Epidermal melanocyte (primary cell): ENCODE results near the gene ABLIM3.
"Not testable (repeated sequence)": the region's sequence is repeated elsewhere in the genome, so short reads cannot be mapped to it uniquely, and the experiment has no call there.

Source experiments
- DNase-seq: peaks from one replicate; pipeline ENCODE4 v3.0.0; 2011; ENCODE audit warnings: low spot score; ENCODE audit not compliant: insufficient read length

The ABLIM3 gene

DNA sequence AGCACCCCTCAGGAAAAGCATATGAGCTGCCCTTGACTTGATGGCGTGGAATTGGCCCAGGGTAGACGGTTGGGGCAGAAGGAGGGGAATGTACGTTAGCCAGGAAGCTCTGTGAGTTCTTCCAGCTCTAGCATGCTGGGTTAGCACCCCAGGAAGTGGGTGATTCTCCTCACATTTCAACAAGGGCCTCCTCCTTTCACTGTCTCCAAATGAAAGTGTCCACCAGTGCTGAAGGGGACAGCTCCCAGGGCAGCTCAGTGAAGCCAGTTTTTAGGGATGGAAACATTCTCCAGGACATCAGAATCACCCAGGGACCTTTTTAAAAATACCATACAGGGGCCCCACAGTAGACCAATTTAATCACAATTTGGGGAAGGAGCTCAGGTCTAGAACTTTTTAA lies 113.2 kb downstream of the ABLIM3 start:
- DNase-seq = peak; percentile 33

DNA sequence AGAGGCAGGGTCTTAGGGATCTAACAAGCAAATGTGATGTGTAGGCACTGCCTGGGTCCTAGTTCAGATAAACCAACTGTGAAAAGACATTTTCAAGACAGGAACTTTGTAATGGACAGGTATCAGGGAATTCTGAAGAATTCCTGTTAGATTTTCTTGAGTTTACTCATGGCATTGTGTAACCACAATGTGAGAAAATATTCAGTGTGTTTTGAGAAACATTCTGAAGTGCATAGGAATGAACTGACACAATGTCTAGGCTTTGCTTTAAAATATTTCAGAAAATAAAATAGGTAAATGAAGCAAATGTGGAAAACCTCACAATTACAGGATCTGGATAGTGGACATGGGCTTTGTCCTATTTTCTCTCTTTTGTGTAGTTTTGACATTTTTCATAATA lies 115.2 kb downstream of the ABLIM3 start:
- DNase-seq = no peak

DNA sequence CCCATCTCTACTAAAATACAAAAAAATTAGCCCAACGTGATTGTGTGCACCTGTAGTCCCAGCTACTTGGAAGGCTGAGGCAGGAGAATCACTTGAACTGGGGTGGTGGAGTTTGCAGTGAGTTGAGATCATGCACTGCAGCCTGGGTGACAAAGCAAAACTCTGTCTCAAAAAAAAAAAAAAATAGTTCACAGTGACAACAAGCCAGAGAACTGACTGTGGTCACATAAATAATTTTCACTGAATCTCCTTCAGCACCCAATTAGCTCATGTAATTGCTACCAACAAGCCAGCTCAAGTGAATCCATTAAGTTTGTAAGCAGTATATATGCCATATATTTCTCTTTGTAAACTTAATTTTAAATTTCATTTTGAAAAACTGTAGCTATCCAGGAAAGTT lies 115.8 kb downstream of the ABLIM3 start:
- DNase-seq = no peak

DNA sequence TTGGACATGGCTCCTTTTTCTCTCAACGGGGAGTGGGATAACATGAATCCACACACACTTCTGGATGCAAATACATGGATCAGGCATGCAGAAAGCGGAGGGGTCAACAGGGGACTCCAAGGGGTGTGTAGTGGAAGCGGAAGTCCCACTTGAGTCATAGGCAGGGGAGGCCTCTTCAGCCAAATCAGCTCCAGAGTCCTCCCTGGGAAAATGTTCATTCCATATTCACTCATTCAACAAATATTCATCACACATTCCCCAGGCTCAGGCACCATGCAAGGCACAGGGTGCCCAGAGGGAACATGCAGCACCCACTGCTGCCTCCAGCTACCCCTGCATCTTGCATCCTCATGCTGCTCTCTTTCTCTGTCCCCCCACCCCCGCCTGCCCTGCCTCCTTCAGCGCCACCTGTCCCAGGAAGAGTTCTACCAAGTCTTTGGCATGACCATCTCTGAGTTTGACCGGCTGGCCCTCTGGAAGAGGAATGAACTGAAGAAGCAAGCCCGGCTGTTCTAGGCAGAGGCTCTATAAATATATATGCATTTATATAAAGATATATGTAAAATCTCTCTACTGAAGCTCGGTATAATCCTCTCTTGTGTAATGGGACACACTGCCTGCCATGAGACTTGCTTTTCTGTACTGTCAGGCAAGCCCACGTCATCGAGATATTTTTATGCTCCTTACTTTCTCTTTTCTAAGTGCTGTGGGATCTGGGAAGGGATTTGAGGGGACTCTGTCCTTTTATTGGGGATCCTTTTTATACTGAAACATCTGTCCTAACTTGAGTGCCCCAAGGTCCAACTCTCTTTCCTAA lies 116.8 kb downstream of the ABLIM3 start:
- DNase-seq = no peak

DNA sequence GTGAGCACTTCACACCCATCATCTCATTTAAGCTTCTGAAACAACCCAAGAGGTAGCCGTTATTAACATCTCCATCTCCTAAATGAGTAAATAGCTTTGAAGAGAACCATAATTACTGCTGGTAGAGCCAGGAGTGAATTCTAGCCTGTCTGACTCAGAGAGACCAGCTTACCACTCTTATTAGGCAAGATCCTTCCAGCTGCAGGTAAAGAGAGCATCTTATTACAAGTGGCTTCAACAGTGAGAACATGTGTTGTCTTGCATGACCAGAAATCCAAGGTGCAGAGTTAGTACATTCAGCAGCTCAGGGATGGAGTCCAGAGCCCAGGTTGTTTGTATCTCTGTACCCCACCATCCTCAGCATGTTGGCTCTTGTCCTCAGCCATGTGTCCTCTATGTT lies 119.5 kb downstream of the ABLIM3 start:
- no peak for DNase-seq

- DNase-seq = no peak
These were observed 120.0 kb downstream of the ABLIM3 start for GRCh38 chr5:149261246-149261645.

- DNase-seq = no peak
These were observed 121.0 kb downstream of the ABLIM3 start for GRCh38 chr5:149262315-149262714.

- DNase-seq = no peak
These were observed 123.3 kb downstream of the ABLIM3 start for GRCh38 chr5:149264439-149265067.

DNA sequence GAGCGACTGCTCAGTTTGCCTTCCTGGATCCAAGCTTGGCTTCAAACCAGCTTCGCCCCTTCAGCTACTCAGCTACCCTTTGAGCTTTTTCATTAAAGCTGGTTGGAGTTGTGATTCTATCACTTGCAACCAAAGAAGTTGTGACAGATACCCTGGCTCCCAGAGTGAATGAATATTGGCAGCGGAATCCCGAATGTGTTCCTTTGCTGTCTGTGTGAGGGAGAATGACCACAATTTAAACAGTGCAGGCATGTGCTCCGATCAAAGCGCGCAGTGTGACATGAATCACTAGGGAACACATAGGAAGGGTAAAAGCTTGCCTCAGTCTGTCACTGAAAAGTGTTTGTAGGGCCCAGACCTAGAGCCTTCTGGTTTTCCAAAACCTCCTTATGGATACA lies 123.8 kb downstream of the ABLIM3 start:
- DNase-seq = no peak

DNA sequence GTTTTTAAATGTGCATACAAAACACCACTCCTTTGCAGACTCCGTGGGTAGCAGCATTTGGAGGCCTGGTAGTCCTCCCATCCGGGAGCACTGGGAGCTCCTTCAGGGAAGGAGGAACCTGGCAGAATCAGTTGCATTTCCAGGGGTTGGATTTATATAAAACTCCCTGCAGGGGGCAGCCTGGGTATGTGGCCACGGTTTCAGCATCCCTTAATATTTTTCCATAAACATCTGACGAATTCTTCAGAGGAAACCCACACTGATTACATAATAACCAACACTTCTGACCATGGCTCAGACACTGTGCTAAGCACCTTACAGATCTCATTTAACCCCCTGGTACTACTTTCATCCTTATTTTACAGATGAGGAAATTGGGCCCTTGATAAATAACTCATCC lies 124.3 kb downstream of the ABLIM3 start:
- DNase-seq = no peak

GRCh38 chr5:149267241-149267973 lies 126.1 kb downstream of the ABLIM3 start:
- peak; percentile 50 for DNase-seq

DNA sequence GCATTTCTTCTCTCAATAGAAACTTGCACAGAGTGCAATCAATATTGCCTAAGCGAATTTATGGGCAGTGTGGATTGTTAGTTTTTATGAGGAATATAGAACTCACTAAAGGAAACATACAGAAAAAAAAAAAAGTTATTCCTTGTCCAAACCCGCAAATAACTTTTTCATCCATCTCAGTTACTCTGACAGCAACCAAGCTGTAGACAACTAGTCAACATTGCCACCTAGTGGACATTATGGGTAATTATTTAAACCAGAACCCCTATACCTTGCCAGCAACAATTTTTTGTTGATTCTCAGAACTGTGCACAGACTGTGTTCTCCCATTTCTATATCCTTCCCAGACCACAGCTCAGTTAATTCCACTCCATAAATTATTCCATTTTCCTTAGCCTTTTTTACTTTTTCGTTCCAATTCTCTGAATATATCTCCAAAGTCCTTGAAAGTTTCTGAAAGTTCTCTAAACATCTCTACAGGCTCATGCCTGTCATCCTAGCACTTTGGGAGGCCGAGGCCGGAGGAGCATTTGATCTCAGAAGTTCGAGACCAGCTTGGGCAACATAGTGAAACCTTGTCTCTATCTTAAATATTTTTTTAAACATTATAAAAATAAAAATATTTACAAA lies 127.8 kb downstream of the ABLIM3 start:
- peak; percentile 51 for DNase-seq

GRCh38 chr5:149271195-149271715 lies 130.0 kb downstream of the ABLIM3 start:
- no peak for DNase-seq

DNA sequence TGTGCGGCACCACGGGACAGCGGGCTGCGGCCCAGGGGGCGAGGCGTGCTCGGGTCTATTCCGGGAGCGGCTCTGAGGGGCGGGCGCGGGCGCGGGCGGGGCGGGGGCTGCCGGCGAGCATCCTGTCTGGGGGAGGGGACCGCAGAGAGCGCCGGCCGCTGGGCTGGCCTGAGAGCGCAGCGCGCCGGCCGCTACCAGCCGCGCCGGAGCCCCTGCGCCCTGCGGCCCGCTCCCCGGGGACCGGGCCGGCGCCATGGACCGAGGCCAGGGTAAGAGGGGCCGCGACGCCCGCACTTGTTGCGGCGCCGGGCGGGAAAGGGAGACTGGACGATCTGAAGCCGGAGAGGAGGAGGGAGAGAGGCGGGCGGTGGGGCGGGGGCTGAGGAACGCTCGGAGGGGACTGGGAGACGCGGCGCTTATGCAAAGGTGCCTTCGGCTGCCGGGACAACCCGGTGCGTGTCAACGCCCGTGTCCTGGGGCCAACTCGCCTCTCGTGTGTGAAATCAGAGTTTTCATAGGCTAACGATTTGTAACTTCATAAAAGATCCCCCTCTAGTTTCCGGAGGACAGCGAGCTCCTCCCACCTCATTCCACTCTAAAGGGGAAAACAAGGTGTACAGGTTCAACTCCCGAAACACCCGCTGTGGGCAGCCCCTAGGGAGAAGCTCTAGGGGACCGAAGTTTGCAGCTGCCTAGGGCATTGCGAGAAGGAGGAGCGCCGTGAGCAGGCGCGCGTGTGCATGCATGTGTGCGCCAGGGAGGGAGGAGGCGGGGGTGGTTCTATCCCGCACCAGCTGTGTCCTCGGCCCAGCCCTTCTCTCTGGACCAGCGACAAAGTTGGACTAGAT lies 130.6 kb downstream of the ABLIM3 start, which contains the start of gene AFAP1L1:
Gene AFAP1L1, plus strand, starts transcription at position 144 of the 848 bp plus-strand sequence. Its CDS starts 110 bp downstream, at position 254.
- peak; percentile 64 for DNase-seq

DNA sequence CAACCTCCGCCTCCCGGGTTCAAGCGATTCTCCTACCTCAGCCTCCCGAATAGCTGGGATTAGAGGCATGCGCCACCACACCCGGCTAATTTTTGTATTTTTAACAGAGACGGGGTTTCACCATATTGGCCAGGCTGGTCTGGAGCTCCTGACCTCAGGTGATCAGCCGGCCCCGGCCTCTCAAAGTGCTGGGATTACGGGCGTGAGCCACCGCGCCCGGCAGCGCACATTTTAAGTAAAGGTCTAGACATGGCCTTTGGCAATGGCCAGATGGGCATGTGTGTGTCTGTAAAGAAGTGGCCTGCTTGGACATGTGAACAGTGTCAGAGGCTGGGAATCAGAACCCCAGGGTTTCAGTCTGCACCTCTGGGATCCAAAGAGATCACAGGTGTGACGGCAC lies 131.5 kb downstream of the ABLIM3 start:
- not testable (repeated sequence) for DNase-seq

DNA sequence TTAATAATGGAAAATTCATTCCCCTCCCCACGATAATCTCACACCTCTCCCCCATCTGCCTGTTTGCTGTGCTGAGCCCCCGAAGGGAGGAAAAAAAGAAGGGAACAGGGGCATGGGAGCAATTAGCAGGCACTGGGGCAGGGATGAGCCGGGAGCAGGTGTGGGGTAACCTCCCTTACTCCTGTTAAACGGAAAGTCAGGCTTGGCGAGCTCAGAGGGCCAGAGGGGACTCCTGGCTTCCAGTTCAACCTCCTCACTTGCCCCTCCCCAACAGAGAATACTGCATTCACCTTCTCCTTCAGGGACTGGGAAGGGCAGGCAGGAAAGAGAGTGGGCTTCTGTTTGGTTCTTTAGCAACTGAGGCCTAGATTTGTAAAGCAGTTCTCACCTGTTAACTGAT lies 131.9 kb downstream of the ABLIM3 start:
- no peak for DNase-seq

GRCh38 chr5:149273950-149274349 lies 132.7 kb downstream of the ABLIM3 start:
- no peak for DNase-seq

- no peak for DNase-seq
These were observed 133.6 kb downstream of the ABLIM3 start for GRCh38 chr5:149274939-149275338.

- no peak for DNase-seq
These were observed 136.5 kb downstream of the ABLIM3 start for GRCh38 chr5:149277801-149278200.

DNA sequence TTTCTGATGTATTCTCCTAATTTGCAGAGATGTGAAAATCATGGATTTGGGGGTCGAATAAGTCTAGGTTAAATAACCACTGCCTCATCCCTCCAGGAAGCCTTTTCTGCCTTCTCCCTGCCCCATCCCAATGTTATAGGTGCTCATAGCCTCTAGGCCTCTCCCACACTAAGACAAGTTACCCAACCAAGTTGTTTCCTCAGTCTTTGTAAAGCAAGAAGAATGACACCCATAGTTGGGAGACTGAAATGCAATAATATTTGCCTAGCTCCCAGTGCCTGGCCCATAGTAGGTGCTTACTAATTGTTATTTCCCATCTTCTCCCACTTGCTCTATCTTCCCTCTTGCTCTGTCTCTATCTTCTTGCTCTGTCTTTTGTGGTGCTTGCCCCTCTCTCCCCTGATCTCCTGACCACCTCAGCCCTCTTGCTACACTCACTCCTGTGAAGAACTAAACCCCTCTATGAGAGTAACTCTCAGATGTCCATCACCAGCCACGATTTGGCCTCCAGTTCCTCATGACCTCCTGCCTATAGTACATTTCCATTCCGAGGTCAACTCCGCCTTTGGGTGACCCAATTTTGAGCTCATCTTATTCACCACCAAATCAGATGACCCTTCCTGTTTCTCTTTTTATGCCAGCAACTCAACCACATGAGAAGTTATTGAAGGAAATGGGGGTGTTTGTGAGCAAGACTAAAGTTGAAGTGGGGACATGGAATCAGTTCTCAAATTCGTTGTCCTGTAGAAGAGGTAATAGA lies 137.3 kb downstream of the ABLIM3 start:
- no peak for DNase-seq
